ENCODE results near the gene NTN4. TPM values are rescaled to one million over a fixed set of nuclear protein-coding genes. Genes with fewer than 3 reads are reported as not detected.
"Not testable (repeated sequence)": the region's sequence is repeated elsewhere in the genome, so short reads cannot be mapped to it uniquely, and the experiment has no call there.

The NTN4 gene
- total and polyA plus RNA-seq, 5 experiments from 2014 or later: not detected

GRCh38 chr12:95788637-95789036 is 1.9 kb downstream of the NTN4 start:
- POLR2A ChIA-PET: no interaction called here
- Mint-ChIP-seq H3K27ac (no peak overlapping the region), H3K9me3 (no peaks in the 10 kb centered on the region), H3K4me3 (peak overlapping the region in 9 of 10 donors; percentile 50 to 91 (median 76)), H3K36me3 (peaks cover 0 to 3% (median 0%) of the 10 kb centered on the region in 3 donors), H3K27me3 (peaks cover 36 to 81% (median 51%) of the 10 kb centered on the region in 5 donors), H3K4me1 (peaks cover 4 to 18% (median 17%) of the 10 kb centered on the region in 4 donors)
- ATAC-seq (no peak), DNase-seq (no peak)

DNA sequence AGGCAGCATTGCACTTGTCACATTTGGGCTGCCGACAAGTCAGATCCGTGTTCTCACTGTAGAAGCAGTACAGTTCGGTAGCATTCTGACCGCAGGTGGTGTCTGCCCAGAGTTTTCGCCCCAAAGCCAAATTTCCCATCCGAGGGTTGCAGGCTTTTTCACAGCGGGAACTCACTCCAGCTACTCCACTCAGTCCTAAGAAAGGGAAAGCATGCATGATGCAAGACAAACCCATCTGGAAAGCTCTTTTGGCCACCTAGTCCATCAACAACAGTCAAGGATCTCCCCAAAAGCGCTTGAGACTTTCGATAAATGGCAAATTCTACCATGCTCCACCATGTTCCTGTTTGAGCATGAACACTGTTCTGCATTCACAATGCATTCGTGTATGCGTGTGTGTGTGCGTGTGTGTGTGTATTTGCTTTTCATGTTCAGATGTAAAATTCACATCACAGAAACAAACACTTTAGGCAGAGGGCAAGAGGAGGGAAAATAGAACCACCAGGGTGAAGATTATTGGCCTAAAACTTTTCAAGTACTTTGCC is 3.2 kb downstream of the NTN4 start:
- no peak for DNase-seq
- ATAC-seq: no peak
- H3K36me3 Mint-ChIP-seq: peaks cover 0 to 3% (median 0%) of the 10 kb centered on the region in 3 donors
- no peaks in the 10 kb centered on the region for H3K9me3 Mint-ChIP-seq
- peaks cover 40 to 76% (median 44%) of the 10 kb centered on the region in 5 donors for H3K27me3 Mint-ChIP-seq
- H3K27ac Mint-ChIP-seq: no peak overlapping the region
- no peak overlapping the region for H3K4me3 Mint-ChIP-seq
- POLR2A ChIA-PET: no interaction called here
- H3K4me1 Mint-ChIP-seq: peaks cover 4 to 18% (median 17%) of the 10 kb centered on the region in 4 donors

GRCh38 chr12:95784915-95785314 is 5.6 kb downstream of the NTN4 start:
- H3K27ac Mint-ChIP-seq: no peak overlapping the region
- H3K4me1 Mint-ChIP-seq: peaks cover 0 to 10% (median 7%) of the 10 kb centered on the region in 4 donors
- peaks cover 30 to 61% (median 36%) of the 10 kb centered on the region in 5 donors for H3K27me3 Mint-ChIP-seq
- DNase-seq (no peak), ATAC-seq (no peak)
- no peaks in the 10 kb centered on the region for H3K36me3 Mint-ChIP-seq
- peaks cover 0 to 5% (median 0%) of the 10 kb centered on the region in 9 donors for H3K9me3 Mint-ChIP-seq
- no peak overlapping the region for H3K4me3 Mint-ChIP-seq
- POLR2A ChIA-PET: no interaction called here

- Mint-ChIP-seq H3K4me3 (no peak overlapping the region), H3K27me3 (peaks cover 26 to 55% (median 33%) of the 10 kb centered on the region in 5 donors), H3K4me1 (peaks cover 0 to 5% (median 2%) of the 10 kb centered on the region in 4 donors), H3K27ac (no peak overlapping the region), H3K36me3 (no peaks in the 10 kb centered on the region), H3K9me3 (peaks cover 0 to 5% (median 0%) of the 10 kb centered on the region in 9 donors)
- POLR2A ChIA-PET: no interaction called here
- DNase-seq: no peak
- no peak for ATAC-seq
These were observed 6.3 kb downstream of the NTN4 start for GRCh38 chr12:95784286-95784685.

GRCh38 chr12:95775466-95775865 is 15.1 kb downstream of the NTN4 start:
- H3K4me3 Mint-ChIP-seq, H3K27ac Mint-ChIP-seq, ATAC-seq, DNase-seq, H3K36me3 Mint-ChIP-seq, POLR2A ChIA-PET, H3K4me1 Mint-ChIP-seq: not testable (repeated sequence)
- peaks cover 0 to 24% (median 0%) of the 10 kb centered on the region in 9 donors for H3K9me3 Mint-ChIP-seq
- H3K27me3 Mint-ChIP-seq: peaks cover 23 to 50% (median 31%) of the 10 kb centered on the region in 5 donors

- H3K27ac Mint-ChIP-seq: no peak overlapping the region
- H3K36me3 Mint-ChIP-seq: peaks cover 0 to 10% (median 0%) of the 10 kb centered on the region in 3 donors
- H3K4me1 Mint-ChIP-seq: no peaks in the 10 kb centered on the region
- peaks cover 0 to 24% (median 0%) of the 10 kb centered on the region in 9 donors for H3K9me3 Mint-ChIP-seq
- no peak overlapping the region for H3K4me3 Mint-ChIP-seq
- ATAC-seq: no peak
- H3K27me3 Mint-ChIP-seq: peaks cover 26 to 52% (median 31%) of the 10 kb centered on the region in 5 donors
- no peak for DNase-seq
- POLR2A ChIA-PET: no interaction called here
These were observed 16.1 kb downstream of the NTN4 start for GRCh38 chr12:95774311-95775045.

DNA sequence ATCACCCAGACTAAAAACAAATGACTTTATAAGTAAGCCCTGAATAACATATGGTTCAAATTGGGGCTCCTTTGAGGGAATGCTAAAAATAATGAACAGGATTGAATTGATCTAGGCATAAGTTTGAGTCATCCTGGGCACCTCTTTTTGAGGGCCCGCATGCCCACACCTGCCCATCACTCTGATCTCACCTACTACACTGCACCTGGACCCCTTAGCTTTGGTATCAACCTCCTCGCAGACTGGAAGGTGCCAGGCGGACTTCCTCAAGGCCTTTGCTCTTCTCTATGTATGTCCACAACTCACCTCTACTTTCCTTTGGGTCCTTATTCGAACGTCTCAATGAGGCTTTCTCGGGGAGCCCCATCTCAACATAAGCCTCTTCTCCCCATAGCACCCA is 17.2 kb downstream of the NTN4 start:
- DNase-seq: no peak
- POLR2A ChIA-PET: no interaction called here
- Mint-ChIP-seq H3K36me3 (peaks cover 0 to 14% (median 0%) of the 10 kb centered on the region in 3 donors), H3K27ac (no peak overlapping the region), H3K27me3 (peaks cover 24 to 61% (median 40%) of the 10 kb centered on the region in 5 donors), H3K9me3 (peaks cover 0 to 24% (median 0%) of the 10 kb centered on the region in 9 donors), H3K4me3 (no peak overlapping the region), H3K4me1 (no peaks in the 10 kb centered on the region)
- ATAC-seq: no peak

DNA sequence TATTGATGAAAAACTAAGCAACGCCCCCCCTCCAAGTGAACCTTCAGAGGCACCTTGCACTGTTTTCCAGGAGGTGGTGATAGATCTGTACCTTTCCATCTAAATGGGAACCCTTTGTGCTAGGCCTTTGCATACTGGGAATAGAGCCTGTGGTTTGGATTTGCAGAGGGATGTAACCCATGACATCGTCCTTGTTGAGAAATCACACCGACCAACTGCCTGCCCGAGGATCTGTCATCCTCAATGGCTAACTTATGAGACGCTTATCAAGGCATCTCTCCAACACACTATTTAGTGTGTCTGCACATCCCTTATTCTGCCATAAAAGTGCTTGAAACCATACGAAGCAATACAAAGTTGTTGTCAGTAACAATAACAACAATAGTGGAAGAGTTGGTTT is 22.9 kb downstream of the NTN4 start:
- POLR2A ChIA-PET: no interaction called here
- Mint-ChIP-seq H3K36me3 (peaks cover 0 to 4% (median 0%) of the 10 kb centered on the region in 3 donors), H3K4me1 (no peaks in the 10 kb centered on the region), H3K27me3 (peaks cover 13 to 48% (median 32%) of the 10 kb centered on the region in 5 donors), H3K27ac (no peak overlapping the region), H3K4me3 (no peak overlapping the region), H3K9me3 (no peaks in the 10 kb centered on the region)
- ATAC-seq (no peak), DNase-seq (no peak)

GRCh38 chr12:95766356-95767019 is 24.1 kb downstream of the NTN4 start:
- DNase-seq (no peak), ATAC-seq (no peak)
- H3K4me3 Mint-ChIP-seq: no peak overlapping the region
- no peaks in the 10 kb centered on the region for H3K4me1 Mint-ChIP-seq
- peaks cover 6 to 46% (median 25%) of the 10 kb centered on the region in 5 donors for H3K27me3 Mint-ChIP-seq
- no peak overlapping the region for H3K27ac Mint-ChIP-seq
- peaks cover 0 to 4% (median 0%) of the 10 kb centered on the region in 3 donors for H3K36me3 Mint-ChIP-seq
- H3K9me3 Mint-ChIP-seq: no peaks in the 10 kb centered on the region
- POLR2A ChIA-PET: no interaction called here

- Mint-ChIP-seq H3K9me3 (no peaks in the 10 kb centered on the region), H3K27ac (no peak overlapping the region), H3K4me3 (no peak overlapping the region), H3K4me1 (no peaks in the 10 kb centered on the region), H3K27me3 (peaks cover 8 to 49% (median 26%) of the 10 kb centered on the region in 5 donors), H3K36me3 (peaks cover 0 to 4% (median 0%) of the 10 kb centered on the region in 3 donors)
- POLR2A ChIA-PET: no interaction called here
- DNase-seq (no peak), ATAC-seq (no peak)
These were observed 25.7 kb downstream of the NTN4 start for GRCh38 chr12:95764848-95765247.

DNA sequence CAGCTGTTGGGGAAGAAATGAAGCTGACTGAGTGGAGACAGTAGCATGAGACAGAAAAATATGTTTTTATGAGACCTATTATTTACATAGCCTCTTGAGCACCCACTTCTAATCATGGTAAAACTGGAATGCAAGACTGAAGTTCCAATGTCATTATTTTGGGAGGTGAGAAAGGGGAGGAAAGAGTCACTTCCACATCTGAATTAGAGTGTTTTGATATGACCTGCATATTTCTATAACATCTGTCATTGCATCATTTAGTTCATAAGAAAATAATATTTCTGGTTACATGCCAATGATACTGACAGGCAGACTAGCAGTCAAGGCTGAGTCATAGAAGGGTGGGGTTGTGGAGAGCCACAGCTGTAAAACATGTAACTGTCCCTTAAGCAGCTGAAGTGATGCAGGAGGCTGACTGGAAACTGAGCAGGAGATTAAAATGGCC is 26.7 kb downstream of the NTN4 start:
- Mint-ChIP-seq H3K36me3 (no peaks in the 10 kb centered on the region), H3K27ac (no peak overlapping the region), H3K4me1 (no peaks in the 10 kb centered on the region), H3K4me3 (no peak overlapping the region), H3K9me3 (peaks cover 0 to 2% (median 0%) of the 10 kb centered on the region in 9 donors), H3K27me3 (peaks cover 8 to 45% (median 23%) of the 10 kb centered on the region in 5 donors)
- DNase-seq (no peak), ATAC-seq (no peak)
- POLR2A ChIA-PET: no interaction called here

- no peak for ATAC-seq
- POLR2A ChIA-PET: no interaction called here
- H3K27me3 Mint-ChIP-seq: peaks cover 4 to 34% (median 14%) of the 10 kb centered on the region in 5 donors
- H3K4me3 Mint-ChIP-seq: no peak overlapping the region
- H3K36me3 Mint-ChIP-seq: no peaks in the 10 kb centered on the region
- no peaks in the 10 kb centered on the region for H3K4me1 Mint-ChIP-seq
- DNase-seq: no peak
- no peak overlapping the region for H3K27ac Mint-ChIP-seq
- peaks cover 0 to 2% (median 0%) of the 10 kb centered on the region in 9 donors for H3K9me3 Mint-ChIP-seq
These were observed 28.3 kb downstream of the NTN4 start for GRCh38 chr12:95762123-95762785.
